H1 (cell line): ENCODE results near the gene HNRNPAB. TPM values are rescaled to one million over a fixed set of nuclear protein-coding genes. Genes with fewer than 3 reads are reported as not detected.

Experiments used
- CHD7 ChIP-seq: fragments of 300-600 bp; sonication (generic); IDR thresholded peaks from 2 replicates; pipeline ENCODE4 v1.7.1; 2012; ENCODE audit warnings: low read length, moderate library complexity, mild to moderate bottlenecking, inconsistent platforms; ENCODE audit not compliant: insufficient replicate concordance
- E2F6 ChIP-seq: IDR thresholded peaks from 2 replicates; pipeline ENCODE4 v1.6.1; 2012; ENCODE audit warnings: inconsistent platforms
- JUN ChIP-seq: IDR thresholded peaks from 2 replicates; pipeline ENCODE4 v1.6.1; 2011; ENCODE audit warnings: low read depth, mild to moderate bottlenecking, improper control_type of control experiment, low read length
- KDM4A ChIP-seq: IDR thresholded peaks from one replicate; pipeline ENCODE4 v1.7.1; 2012; ENCODE audit warnings: low read depth, mild to moderate bottlenecking, moderate library complexity, low read length, inconsistent platforms; ENCODE audit not compliant: severe bottlenecking
- NANOG ChIP-seq: IDR thresholded peaks from 2 replicates; pipeline ENCODE4 v1.6.1; 2011; ENCODE audit warnings: low read length, low read depth, mild to moderate bottlenecking, inconsistent platforms; ENCODE audit not compliant: insufficient read depth, poor library complexity, severe bottlenecking
- NRF1 ChIP-seq: IDR thresholded peaks from 2 replicates; pipeline ENCODE4 v1.6.1; 2011; ENCODE audit warnings: mild to moderate bottlenecking, low read depth, low read length, improper control_type of control experiment
- PHF8 ChIP-seq: fragments of 200-600 bp; sonication (generic); conservative IDR thresholded peaks from 2 replicates; pipeline ENCODE4 v1.7.1; 2012; ENCODE audit warnings: low read depth, mild to moderate bottlenecking, inconsistent platforms, low read length, moderate library complexity
- RNF2 ChIP-seq: fragments of 200-900, 300-1000 bp; sonication (generic); IDR thresholded peaks from 2 replicates; pipeline ENCODE4 v1.7.1; 2016; ENCODE audit warnings: borderline replicate concordance, low read depth, mild to moderate bottlenecking, antibody characterized with exemption, low read length; ENCODE audit not compliant: poor library complexity, severe bottlenecking; ENCODE audit errors: missing control alignments
- SIRT6 ChIP-seq: IDR thresholded peaks from one replicate; pipeline ENCODE4 v1.7.1; 2012; ENCODE audit warnings: low read length, inconsistent platforms
- polyA plus RNA-seq, 7 experiments: library from polyadenylated mRNA; depleted of rRNA in 3 of 7; stranded (reverse) in 5 of 7; unstranded in 2 of 7; fragments of >200 nt in 5 of 7; fragments of 200-250 nt in 2 of 7; gene quantifications; 1 replicate in 5 of 7; 2 replicates in 1 of 7; 4 replicates in 1 of 7; pipeline versions ENCODE4 v1.2.1 to v1.2.3, GENCODE V29; 2011 to 2013; ENCODE audit warnings: missing spikeins in 2 of 7, mixed read lengths in 2 of 7
- total RNA-seq: library from RNA; stranded (reverse); fragmentation: NEBNext Ultra II Directional; extraction: Animal tissue kit (Norgen Biotek cat#: 25700); gene quantifications from 2 replicates; pipeline ENCODE4 v1.2.1, GENCODE V29; 2021

The HNRNPAB gene
- total and polyA plus RNA-seq, 2 of the 8 experiments (the other 6 are each of a cell fraction or from before 2014, with no cell fraction given) = 373 to 563 TPM

GRCh38 chr5:178216088-178216534 lies 11.8 kb downstream of the HNRNPAB start (continued):
- TF ChIP-seq CHD7 = no peak
- no peak for TF ChIP-seq KDM4A
- TF ChIP-seq RNF2 = no peak
- TF ChIP-seq PHF8 = no peak
- no peak for TF ChIP-seq E2F6
- TF ChIP-seq NRF1 = no peak
- no peak for TF ChIP-seq NANOG
- no peak for TF ChIP-seq JUN
- no peak for TF ChIP-seq SIRT6
